GM18520 (cell line): ENCODE measurements around the gene VWA5B2.

ENCODE experiments used
- ATAC-seq: cut with Tn5 transposase; IDR thresholded peaks from one replicate; pipeline ENCODE4 v1.9.1; 2021; ENCODE audit not compliant: unreplicated experiment

The VWA5B2 gene

DNA sequence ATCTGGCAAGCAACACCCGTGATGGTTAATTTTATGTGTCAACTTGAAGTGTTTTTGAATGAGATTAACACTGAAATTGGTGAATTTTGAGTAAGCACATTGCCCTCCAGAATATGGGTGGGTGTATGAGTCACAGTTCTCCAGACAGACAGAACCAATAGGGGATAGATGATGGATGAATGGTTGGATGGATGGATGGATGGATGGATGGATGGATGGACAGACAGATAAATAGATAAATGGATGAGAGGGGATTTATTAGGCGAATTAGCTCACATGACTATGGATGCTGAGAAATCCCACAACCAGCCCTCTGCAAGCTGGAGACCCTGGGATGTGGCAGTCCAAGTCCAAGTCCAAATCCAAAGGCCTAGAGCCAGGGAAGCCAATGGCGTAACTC, 5.4 kb upstream of the VWA5B2 start:
- ATAC-seq, result no peak

DNA sequence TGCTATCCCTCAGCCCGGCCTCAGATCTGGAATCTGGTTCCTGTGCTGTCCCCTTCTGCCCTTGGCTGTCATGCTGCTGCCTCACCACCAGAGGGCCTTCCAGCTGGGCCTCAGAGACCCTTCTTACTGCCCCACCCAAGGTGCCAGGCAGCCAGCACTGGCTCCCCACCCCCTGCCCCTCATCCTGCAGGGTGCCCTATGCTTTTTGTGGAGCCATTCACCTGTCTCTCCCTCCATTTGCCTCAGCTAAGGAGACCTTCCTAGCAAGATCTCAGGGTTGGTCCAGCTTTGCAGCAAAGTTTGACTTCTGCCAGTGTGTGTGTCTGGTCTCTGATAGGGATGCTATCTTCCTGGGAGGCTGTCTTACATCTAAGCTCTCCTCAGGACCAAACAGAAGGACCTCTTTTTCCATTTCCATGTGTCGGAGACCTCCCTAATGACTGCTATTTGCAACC, 1.9 kb upstream of the VWA5B2 start:
- no peak for ATAC-seq

DNA sequence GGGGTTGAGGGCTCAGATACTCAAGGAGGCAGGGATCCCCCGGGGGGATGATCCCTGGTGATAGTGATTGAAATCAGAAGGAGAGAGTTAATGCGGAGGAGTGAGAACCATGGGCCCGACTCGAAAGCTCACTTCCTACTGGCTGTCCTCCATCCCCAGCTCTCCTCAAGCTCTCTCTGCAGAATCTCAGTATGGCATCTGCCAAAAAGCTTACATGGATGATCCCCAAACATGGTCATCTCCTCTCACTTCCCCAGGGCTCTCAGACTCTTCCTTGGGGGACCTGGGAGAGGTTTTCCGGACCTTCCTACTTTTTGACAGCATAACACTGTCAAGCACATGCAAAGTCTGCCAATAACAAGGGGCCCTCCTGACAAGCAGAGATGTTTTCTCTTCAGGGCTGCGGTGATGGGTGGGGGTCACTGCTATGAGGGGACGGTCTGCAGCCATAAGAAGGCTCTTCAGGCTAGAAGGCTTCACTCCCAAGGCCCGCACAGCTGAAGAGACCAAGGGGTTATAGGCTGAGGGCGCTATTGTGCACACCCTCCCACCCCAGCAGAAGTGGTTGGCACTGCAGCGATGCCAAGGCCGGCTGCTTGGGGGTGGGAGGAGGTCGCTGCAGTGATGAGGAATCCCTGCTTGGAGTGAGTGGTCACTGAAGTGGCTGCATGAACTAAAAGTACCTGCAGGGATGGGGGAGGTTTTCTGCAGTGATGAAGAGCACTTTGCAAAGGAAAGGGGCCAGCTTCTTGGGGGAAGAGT, 828 bp upstream of the VWA5B2 start:
- ATAC-seq, result no peak

DNA sequence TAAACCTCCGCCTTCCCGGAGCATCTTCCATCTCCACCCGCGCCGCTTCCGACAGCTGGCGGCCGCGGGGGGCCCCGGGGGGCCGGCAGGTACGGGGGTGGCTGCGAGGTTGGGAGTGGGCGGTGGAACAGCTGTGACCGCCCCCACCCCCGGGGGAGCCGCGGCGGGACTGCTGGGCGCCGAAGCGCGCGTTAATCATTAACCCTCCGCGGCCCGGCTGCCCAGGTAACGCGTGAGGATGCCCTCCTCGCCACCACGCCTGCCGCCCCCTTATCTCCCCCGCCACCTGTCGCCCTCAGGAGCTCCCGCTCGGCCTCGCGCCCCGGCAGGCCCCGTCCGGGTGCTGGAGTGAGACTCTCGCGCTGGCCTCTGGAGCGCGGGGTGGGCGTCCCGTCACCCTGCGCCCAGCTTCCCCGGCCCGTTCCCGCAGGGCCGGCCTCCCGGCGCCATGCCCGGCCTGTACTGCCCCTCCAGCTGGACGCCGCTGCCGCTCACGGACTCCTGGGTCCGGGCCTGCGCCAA, 757 bp downstream of the VWA5B2 start:
- no peak for ATAC-seq

DNA sequence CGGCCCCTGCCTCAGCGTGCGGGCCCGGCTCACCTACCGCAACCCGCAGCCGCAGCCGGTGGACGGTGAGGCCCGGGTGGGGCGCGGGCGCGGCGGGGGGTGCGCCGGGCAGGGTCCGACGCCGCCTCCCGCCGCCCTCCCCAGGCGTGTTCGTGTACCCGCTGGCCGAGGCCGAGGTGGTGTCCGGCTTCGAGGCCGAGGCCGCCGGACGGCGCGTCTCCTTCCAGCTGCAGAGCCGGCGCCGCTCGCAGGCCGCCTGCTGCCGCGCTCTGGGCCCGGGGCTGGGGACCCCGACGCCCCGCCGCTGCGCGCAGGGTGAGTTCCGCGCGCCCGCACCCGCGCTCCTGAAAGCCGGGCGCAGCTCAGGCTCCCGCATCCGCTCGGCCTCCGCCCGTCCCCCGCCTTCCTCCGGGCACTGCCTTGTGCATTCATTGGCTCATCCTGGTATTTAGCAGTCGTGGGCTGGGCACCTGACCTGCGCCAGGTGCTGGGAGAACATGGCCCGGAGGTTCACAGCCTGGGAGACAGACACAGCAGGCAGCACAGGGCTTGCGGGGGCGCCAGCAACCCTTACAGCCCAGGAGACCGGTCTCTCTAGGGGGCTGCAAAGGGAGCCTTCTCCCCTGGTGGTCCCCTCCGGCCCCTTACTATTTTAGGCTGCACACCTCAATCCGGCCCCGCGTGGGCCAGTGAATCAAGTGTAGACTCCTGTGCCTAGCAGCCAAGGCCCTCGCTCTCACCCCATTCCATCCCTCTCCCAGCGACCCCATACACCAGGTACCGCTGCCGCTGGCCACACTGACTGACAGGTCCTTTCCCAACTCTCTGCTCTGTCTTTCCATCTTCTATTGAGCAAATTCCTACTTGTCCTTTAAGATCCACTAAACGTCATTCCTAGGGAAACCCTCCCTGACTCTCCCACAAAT, 1.5 kb downstream of the VWA5B2 start:
- ATAC-seq, result no peak

DNA sequence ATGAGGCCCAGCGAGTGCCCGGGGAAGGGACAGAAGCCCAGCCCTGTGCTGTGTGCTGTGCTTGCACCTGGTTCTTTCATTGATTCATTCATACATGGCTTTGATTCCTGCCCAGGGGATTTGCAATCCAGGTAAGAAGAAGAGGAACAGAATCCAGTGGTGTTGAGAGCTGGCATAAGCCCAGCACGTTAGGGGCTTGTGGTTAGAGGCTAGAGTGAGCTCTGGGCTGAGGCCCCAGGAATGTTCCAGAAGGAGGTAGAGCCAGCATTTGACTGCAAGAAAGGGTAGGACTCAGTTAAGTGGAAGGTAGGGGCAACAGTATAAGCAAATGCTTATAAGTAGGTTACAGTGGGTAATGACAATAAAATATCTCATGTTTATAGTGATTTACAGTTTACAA, 2.3 kb downstream of the VWA5B2 start:
- ATAC-seq, result no peak

DNA sequence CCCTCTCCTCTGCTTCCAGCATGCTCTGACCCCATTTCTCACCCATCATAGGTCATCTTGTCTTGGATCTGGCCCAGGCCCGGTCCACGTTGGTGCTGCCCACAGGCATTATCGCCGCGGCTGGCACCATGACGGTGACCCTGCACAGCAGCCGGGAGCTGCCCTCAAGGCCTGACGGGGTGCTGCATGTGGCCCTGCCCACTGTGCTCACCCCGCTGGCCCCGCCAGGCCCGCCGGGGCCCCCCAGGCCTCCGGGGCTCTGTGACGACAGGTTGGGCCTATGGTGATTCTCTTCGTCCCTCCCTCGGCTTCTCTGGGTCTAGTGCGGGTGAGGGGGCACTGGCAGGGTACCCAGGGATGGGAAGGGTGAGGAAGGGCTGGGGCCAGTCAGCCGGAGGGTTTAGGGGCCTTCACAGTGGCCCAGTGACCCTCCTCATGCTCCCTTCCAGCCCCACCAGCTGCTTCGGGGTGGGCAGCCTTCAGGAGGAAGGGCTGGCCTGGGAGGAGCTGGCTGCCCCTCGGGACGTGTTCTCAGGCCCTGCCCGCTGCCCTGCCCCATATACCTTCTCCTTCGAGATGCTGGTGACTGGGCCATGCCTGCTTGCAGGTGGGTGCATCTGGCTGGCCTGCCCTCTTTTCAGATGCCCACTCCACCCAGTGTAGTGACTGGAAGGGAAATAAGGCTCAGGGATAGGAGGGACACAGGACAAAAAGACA, 3.9 kb downstream of the VWA5B2 start:
- ATAC-seq, result no peak

DNA sequence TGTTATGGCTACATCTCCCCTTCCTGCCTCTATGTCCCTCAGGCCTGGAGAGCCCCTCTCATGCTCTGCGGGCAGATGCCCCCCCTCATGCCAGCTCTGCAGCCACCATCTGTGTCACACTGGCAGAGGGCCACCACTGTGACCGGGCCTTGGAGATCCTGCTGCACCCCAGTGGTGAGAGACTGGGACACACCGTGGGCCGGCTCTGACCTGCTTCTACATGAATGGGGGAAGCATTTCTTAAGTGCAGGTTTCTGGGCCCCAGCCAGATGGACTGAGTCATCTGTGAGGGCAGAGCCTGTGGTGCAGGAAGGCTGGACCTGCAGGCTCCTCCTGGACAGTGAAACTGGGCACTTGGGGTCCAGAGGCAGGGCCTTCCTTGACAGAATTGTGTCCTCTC, 4.8 kb downstream of the VWA5B2 start:
- no peak for ATAC-seq

DNA sequence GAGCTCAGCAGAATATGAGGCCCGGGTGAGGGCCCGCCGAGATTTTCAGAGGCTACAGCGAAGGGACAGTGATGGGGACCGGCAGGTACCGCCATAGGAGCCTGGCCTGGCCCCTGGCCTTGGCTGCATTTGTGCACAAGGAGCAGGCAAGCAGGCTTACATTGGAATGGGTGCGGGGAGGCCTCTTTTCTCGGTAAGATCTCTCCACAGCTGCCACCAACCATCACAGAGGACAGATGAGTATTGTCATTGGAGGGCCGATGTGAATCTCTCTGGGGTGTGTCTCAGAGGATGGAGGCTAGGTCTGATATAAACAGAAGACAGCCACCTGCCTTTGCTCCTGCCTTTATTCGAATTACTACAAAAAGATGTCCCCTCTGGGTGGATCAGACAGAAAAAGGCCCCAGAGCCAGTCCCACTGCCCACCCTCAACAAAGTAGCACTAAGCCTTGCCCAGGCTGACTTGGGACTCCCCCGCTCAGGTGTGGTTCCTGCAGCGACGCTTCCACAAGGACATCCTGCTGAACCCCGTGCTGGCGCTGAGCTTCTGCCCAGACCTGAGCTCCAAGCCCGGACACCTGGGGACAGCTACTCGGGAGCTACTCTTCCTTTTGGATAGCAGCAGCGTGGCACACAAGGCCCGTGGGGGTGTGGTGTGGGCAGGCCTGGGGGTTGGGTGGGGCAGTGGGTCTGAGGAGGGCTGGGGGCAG, 5.4 kb downstream of the VWA5B2 start:
- no peak for ATAC-seq

DNA sequence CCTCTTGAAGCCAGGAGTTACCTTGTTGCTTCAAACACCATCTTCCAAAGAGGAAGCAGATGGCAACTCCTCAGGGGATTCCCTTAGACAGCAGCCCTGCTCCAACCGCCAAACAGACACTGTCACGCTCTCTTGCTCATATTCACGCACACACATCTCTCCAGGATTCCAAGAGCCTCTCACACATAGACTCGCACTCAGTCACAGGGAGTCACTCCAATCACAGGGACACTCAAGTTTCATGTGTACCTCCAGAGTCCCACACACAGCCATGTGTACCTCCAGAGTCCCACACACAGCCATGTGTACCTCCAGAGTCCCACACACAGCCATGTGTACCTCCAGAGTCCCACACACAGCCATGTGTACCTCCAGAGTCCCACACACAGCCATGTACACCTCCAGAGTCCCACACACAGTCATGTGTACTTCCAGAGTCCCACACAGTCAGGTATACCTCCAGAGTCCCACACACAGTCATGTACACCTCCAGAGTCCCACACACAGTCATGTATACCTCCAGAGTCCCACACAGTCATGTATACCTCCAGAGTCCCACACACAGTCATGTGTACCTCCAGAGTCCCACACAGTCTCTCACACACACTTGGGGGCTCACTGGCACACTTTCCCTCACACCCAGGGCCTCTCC, 6.1 kb downstream of the VWA5B2 start:
- ATAC-seq, result no peak

DNA sequence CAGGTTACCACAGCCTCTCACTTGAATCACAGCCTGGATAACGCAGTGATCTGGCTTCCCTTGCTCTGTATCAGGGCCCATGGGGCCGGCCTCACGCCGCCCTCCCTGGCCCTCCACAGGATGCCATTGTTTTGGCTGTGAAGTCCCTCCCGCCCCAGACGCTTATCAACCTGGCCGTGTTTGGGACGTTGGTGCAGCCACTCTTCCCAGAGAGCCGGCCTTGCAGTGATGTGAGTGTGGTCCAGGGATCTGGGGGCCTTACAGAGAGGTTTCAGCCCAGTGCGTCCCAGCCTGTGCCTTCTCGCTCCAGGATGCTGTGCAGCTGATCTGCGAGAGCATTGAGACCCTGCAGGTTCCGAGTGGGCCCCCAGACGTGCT, 6.6 kb downstream of the VWA5B2 start:
- no peak for ATAC-seq

DNA sequence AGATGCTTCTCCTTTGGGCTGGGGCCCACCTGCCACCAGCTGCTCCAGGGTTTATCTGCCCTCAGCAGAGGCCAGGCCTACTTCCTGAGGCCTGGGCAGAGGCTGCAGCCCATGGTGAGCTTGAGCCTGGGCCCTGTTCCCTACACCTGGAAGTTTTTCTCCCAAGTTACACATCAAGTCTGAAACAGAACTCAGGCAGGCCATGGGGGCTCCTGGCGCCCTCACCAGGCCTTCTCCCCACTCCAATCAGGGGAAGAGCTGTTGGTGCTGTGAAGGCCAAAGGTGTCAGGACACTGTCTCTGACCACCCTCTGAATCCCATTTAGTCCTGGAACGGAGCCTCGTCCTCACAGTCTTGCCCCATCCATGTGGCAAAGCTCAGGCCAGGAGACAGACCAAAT, 7.3 kb downstream of the VWA5B2 start:
- no peak for ATAC-seq

DNA sequence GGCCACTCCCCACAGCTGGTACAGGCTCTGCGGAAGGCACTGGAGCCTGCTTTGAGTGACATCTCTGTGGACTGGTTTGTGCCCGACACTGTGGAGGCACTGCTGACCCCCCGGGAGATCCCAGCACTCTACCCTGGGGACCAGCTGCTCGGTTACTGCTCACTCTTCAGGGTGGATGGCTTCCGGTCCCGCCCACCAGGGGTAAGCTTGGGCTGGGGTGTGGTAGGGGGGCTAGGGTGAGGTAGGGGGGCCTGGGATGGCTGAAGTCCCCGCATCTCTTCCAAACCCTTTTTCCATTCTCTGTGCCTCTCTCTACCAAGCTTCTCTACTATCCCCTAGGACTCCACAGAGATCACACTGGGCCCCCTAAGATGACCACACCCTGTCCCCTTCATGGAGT, 7.8 kb downstream of the VWA5B2 start:
- no peak for ATAC-seq

DNA sequence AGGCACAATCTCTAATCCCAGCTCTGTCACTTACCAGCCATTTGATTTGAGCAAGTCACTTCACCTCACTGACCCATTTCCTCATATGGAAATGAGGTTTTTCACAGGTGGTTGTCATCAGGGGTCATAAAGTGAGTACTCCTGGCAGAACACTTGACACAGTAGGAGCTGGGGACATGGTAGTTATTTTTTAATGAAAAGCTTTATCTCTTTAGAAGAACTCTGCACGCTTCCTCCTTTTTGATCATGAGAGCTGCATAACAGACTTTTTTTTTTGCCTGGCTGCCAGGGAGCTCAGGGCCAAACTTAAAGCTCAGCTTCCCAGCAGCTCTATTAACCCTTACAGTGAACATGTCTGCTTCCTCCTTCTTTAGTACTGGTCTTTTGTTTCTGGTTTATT, 8.4 kb downstream of the VWA5B2 start:
- no peak for ATAC-seq

DNA sequence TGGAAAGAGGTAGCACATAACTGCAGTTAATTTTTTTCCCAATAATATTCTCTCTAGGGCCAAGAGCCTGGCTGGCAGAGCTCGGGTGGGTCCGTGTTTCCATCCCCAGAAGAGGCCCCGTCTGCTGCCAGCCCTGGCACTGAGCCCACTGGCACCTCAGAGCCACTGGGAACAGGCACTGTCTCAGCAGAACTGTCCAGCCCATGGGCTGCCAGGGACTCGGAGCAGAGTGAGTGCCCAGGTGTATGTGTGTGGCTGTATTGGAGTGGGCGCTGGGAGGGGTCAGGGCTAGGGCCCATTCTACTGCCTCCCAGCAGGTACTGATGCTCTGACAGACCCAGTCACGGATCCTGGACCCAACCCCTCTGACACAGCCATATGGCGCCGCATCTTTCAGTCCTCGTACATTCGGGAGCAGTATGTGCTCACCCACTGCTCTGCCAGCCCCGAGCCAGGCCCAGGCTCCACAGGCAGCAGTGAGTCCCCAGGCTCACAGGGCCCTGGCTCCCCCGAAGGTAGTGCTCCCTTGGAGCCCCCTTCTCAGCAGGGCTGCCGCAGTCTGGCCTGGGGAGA, 8.9 kb downstream of the VWA5B2 start:
- no peak for ATAC-seq

DNA sequence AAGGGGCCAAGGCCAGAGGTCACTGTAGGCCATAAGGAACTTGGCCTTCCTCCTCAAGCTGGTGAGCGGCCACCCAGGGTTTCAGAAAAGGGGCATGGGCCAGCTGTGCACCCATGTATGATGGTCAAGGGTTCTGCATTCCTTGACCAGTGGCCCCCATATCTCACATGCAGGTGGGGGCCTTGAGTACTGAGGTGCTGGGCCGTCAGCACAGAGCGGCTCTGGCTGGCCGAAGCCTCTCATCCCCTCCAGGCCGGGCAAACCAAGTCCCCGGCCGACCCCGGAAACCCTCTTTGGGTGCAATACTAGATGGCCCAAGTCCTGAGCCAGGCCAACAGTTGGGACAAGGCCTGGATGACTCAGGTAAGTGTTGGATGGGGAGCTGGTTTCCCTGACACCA, 9.8 kb downstream of the VWA5B2 start:
- no peak for ATAC-seq

DNA sequence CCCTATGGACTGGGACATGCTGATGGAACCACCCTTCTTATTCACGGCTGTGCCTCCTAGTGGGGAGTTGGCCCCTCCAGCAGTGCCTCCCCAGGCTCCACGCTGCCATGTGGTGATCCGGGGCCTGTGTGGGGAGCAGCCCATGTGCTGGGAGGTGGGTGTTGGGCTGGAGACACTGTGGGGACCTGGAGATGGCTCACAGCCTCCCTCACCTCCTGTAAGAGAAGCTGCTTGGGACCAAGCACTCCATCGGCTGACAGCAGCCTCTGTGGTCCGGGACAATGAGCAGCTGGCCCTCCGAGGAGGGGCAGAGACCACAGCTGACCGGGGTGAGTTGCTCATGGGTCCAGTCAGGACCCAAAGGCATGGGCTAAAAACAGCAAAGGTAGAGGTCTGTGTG, 10.3 kb downstream of the VWA5B2 start:
- ATAC-seq, result no peak

DNA sequence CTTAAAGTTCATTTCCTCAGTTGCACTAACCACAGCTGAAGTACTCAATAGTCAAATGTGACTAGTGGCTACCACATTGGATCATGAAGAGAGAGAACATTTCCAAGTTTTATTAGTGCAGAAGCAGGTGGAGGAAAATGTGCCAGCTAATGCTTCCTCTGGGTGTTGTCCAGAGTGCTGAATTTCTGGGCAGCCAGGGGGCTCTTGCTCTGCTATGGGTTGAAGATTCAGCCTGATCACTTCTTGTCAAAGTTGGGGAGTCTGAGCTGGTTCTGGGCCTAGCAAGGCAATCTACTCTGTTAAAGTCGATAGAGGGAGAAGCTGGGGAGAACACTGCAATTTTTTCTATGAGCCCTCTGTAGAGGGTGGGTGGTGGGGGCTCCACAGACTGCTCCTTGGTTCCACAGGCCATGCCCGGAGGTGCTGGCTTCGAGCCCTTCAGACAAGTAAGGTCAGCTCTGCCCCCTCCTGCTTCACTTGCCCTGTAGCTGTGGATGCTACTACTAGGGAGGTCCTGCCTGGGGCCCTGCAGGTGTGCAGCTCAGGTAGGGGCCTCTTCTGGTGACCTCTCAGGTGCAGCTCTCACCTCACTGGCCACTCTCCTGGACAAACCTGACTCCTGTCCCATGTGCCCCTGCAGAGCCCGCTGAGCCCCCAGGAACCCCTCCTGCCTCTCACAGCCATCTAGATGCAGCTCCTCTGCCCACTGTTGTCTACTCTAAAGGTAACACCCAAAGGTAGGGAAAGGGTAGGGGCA, 11.2 kb downstream of the VWA5B2 start:
- ATAC-seq, result no peak

DNA sequence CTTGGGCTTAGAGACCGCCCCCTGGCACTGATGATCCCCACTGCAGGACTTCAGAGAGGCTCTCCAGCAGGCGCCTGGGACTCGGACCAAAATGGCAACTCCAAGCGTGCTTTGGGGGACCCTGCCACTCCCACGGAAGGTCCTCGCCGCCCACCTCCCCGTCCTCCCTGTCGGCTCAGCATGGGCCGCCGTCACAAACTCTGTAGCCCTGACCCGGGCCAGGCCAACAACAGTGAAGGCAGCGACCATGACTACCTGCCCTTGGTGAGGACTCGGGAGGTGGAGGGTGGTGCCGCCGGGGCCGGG, 11.7 kb downstream of the VWA5B2 start:
- ATAC-seq, result no peak
